Measurements from ENCODE around the gene CACNA2D3.

GRCh38 chr3:54121414-54122323 lies 683 bp upstream of the CACNA2D3 start:
- TF ChIP-seq POLR2AphosphoS5 (IDR thresholded peaks at IDR 0.05) (no peak), POLR2A (IDR thresholded peaks at IDR 0.05) (no peak)

All from upper lobe of left lung (tissue), 4 donors.